DND-41 (cell line): ENCODE measurements around the gene SLC25A26.

ENCODE experiments used
- CTCF ChIP-seq: IDR thresholded peaks from 2 replicates; pipeline ENCODE4 v1.5.1; 2012; ENCODE audit warnings: borderline replicate concordance, low read length, moderate library complexity, mild to moderate bottlenecking; ENCODE audit not compliant: poor library complexity, severe bottlenecking; ENCODE audit errors: extremely low read depth
- EZH2 ChIP-seq: IDR thresholded peaks from 3 replicates; pipeline ENCODE4 v1.6.1; 2012; ENCODE audit warnings: borderline replicate concordance, low read depth, mild to moderate bottlenecking, moderate library complexity, low read length, inconsistent platforms; ENCODE audit not compliant: severe bottlenecking

GRCh38 chr3:66361356-66361755 lies 140.6 kb downstream of the SLC25A26 start:
- TF ChIP-seq CTCF, result no peak
- no peak for TF ChIP-seq EZH2
